Measurements from ENCODE around the gene PHLDB3. TPM values are rescaled to one million over a fixed set of nuclear protein-coding genes. Genes with fewer than 3 reads are reported as not detected.

Gene PHLDB3
- polyA plus RNA-seq, 1 of the 3 experiments (the other 2 are of a cell fraction) = 15.6 TPM

DNA sequence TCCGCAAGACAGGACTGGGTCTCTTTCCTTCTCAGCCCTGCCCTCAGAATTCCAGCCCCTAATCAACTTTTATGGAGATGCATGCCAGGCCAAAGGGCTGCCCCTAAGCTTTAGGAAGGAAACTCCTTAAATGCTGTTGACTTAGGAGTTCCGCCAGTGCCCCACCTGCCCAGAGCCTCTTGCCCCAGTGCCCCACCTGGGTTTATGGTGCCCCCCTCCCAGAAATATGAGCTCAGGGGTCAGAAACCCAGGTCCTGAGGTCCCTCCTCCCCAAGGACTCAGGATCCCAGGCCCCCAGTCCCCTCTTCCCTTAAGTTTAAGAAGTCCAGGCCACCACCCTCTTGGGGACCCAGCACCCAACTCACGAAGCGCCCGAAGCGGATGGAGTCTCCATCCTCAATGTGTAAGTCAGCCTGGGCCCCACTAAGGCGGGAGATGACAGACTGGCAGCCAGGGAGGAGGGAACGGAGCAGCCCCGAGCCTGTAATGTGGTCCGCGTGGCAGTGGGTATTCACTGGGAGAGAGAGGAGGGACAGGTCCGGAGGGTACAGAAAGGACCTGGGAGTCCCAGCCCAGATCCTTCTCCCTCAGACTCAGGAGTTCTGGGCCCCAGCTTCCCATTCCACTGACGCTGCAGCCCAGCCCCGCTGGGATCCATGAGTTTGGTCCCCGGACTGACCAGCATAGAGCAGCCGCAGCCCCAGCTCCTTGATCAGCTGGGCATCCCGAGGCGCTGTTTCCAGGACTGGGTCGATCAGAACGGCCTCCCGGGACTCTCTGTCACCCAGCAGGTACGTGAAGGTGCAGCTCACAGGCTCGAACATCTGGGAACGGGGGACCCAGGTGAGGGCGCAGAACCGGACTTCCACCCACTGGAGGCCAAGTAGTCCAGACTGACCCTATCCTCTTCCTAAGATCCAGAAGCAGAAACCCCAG is 21.6 kb upstream of the PHLDB3 start (continued):
- TF ChIP-seq, protein P1, sequence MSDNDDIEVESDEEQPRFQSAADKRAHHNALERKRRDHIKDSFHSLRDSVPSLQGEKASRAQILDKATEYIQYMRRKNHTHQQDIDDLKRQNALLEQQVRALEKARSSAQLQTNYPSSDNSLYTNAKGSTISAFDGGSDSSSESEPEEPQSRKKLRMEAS (IDR thresholded peaks at IDR 0.05; ENCODE audit: low read depth) = no peak

DNA sequence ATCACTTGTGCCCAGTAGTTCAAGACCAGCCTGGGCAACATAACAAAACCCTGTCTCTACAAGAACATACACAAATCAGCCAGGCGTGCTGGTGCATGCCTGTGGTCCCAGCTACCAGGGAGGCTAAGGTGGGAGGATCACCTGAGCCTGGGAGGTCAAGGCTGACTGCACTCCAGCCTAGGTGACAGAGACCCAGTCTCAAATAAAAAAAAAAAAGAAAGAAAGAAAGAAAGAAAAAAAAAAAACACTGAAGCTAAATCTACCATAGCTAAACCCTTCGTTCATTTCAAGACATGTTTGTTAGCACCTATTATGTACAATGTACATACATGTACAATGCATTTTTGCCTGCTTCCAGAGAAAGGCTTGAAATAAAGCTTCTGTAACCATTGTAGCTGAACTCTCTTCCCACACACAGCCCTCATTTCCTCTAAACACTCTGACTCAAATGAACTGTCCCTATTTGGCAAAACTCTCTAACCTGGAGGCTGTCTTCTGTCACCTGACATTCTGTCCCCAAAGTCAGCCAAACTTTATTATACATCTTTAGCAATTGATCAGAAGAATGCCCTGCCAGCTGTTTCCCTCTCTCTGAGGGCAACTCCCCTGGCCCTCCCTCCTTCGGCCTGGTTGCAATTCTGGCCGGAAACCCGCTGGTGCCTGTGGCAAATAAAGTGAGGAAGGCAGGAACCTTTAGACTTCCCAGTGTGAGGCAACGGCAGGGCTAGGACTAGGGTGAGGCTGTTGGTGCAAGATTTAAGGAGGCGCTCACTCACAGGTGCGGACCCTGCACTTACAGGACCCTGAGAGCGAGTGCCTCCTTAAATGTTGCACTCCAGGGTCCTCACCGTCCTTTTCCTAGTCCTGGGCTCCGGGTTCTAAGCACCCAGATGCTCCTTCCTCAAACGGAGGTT is 20.6 kb upstream of the PHLDB3 start:
- peaks cover 28% of the 10 kb centered on the region for H3K79me2 ChIP-seq (ENCODE audit: insufficient read depth)
- H3K4me2 ChIP-seq = peak overlapping the region; percentile 95
- ChIA-PET CTCF (interaction anchor here (0.8 to 24.7 kb wide), 4 partner anchors 17 to 85 kb away, joined by 3 to 632 read pairs (median 5); no protein-coding TSS in a partner anchor), POLR2A (interaction anchor here (0.6 kb wide), 1 partner anchor 107 kb away, joined by 3 read pairs; no protein-coding TSS in a partner anchor)
- no peak overlapping the region for H2AFZ ChIP-seq (ENCODE audit: low read depth)
- H4K20me1 ChIP-seq (ENCODE audit: insufficient read depth) = no peaks in the 10 kb centered on the region
- no peaks in the 10 kb centered on the region for H3K36me3 ChIP-seq (replicated peaks in 1 of 2; ENCODE audit: control insufficient read depth in 1 of 2, insufficient read depth in 2 of 2, low read length in 1 of 2)
- TF ChIP-seq CHD2 (IDR thresholded peaks at IDR 0.05; ENCODE audit: low read length, partially characterized antibody) (no peak), TCF12 (IDR thresholded peaks at IDR 0.05) (no peak), MEF2A (IDR thresholded peaks at IDR 0.05; ENCODE audit: borderline replicate concordance, low read depth) (no peak), RXRA (IDR thresholded peaks at IDR 0.05; ENCODE audit: borderline replicate concordance, low read depth) (no peak), RFX5 (IDR thresholded peaks at IDR 0.05; ENCODE audit: low read length) (no peak), FOSL2 (IDR thresholded peaks at IDR 0.05; ENCODE audit: borderline replicate concordance, low read depth) (no peak), EP300 (IDR thresholded peaks at IDR 0.05; ENCODE audit: borderline replicate concordance in 1 of 2, low read depth in 1 of 2, low read length in 1 of 2) (no peak), EZH2phosphoT487 (IDR thresholded peaks at IDR 0.05; ENCODE audit: borderline replicate concordance, low read depth) (no peak), TEAD4 (IDR thresholded peaks at IDR 0.05; ENCODE audit: borderline replicate concordance, insufficient read depth) (no peak), YY1 (IDR thresholded peaks at IDR 0.05; ENCODE audit: low read depth) (no peak), ELF1 (IDR thresholded peaks at IDR 0.05) (no peak), TAF1 (IDR thresholded peaks at IDR 0.05; ENCODE audit: borderline replicate concordance, low read depth, low read length) (no peak), FOXM1 (IDR thresholded peaks at IDR 0.05; ENCODE audit: low read depth) (no peak), POLR2AphosphoS5 (IDR thresholded peaks at IDR 0.05; ENCODE audit: low read depth, low read length) (no peak)
- TF ChIP-seq, protein P2, sequence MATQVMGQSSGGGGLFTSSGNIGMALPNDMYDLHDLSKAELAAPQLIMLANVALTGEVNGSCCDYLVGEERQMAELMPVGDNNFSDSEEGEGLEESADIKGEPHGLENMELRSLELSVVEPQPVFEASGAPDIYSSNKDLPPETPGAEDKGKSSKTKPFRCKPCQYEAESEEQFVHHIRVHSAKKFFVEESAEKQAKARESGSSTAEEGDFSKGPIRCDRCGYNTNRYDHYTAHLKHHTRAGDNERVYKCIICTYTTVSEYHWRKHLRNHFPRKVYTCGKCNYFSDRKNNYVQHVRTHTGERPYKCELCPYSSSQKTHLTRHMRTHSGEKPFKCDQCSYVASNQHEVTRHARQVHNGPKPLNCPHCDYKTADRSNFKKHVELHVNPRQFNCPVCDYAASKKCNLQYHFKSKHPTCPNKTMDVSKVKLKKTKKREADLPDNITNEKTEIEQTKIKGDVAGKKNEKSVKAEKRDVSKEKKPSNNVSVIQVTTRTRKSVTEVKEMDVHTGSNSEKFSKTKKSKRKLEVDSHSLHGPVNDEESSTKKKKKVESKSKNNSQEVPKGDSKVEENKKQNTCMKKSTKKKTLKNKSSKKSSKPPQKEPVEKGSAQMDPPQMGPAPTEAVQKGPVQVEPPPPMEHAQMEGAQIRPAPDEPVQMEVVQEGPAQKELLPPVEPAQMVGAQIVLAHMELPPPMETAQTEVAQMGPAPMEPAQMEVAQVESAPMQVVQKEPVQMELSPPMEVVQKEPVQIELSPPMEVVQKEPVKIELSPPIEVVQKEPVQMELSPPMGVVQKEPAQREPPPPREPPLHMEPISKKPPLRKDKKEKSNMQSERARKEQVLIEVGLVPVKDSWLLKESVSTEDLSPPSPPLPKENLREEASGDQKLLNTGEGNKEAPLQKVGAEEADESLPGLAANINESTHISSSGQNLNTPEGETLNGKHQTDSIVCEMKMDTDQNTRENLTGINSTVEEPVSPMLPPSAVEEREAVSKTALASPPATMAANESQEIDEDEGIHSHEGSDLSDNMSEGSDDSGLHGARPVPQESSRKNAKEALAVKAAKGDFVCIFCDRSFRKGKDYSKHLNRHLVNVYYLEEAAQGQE (IDR thresholded peaks at IDR 0.05; ENCODE audit: low read depth, low read length) = no peak
- TF ChIP-seq, protein P3, sequence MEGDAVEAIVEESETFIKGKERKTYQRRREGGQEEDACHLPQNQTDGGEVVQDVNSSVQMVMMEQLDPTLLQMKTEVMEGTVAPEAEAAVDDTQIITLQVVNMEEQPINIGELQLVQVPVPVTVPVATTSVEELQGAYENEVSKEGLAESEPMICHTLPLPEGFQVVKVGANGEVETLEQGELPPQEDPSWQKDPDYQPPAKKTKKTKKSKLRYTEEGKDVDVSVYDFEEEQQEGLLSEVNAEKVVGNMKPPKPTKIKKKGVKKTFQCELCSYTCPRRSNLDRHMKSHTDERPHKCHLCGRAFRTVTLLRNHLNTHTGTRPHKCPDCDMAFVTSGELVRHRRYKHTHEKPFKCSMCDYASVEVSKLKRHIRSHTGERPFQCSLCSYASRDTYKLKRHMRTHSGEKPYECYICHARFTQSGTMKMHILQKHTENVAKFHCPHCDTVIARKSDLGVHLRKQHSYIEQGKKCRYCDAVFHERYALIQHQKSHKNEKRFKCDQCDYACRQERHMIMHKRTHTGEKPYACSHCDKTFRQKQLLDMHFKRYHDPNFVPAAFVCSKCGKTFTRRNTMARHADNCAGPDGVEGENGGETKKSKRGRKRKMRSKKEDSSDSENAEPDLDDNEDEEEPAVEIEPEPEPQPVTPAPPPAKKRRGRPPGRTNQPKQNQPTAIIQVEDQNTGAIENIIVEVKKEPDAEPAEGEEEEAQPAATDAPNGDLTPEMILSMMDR (IDR thresholded peaks at IDR 0.05) = no peak
- TF ChIP-seq, protein P4, sequence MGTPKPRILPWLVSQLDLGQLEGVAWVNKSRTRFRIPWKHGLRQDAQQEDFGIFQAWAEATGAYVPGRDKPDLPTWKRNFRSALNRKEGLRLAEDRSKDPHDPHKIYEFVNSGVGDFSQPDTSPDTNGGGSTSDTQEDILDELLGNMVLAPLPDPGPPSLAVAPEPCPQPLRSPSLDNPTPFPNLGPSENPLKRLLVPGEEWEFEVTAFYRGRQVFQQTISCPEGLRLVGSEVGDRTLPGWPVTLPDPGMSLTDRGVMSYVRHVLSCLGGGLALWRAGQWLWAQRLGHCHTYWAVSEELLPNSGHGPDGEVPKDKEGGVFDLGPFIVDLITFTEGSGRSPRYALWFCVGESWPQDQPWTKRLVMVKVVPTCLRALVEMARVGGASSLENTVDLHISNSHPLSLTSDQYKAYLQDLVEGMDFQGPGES (IDR thresholded peaks at IDR 0.05; ENCODE audit: low read depth, low read length) = no peak
- no peaks in the 10 kb centered on the region for H3K9me2 ChIP-seq
- peaks cover 4% of the 10 kb centered on the region for H3F3A ChIP-seq (replicated peaks; ENCODE audit: insufficient read depth)
- H3K27ac ChIP-seq (ENCODE audit: low read depth in 2 of 2, low read length in 1 of 2) = no peak overlapping the region
- no peaks in the 10 kb centered on the region for H3K9me3 ChIP-seq
- WGBS (ENCODE audit: low lambda C conversion rate) = 62% methylated on average over 12 of the region's 12 CpGs
- H3K4me1 ChIP-seq (ENCODE audit: control insufficient read depth in 1 of 2, insufficient read depth in 2 of 2, low read depth in 1 of 2, low read length in 1 of 2) = peaks cover 6 to 14% of the 10 kb centered on the region in 2 experiments; a peak in 1 of 4 replicates
- peak overlapping the region; percentile 12 to 97; a peak in 3 of 4 replicates for H3K4me3 ChIP-seq (ENCODE audit: low read depth in 2 of 2, low read length in 1 of 2)
- no peak for DNase-seq
- H3K9ac ChIP-seq = no peak overlapping the region
- no peaks in the 10 kb centered on the region for H3K27me3 ChIP-seq (ENCODE audit: insufficient read depth)

Measured in SK-N-SH (cell line).